IPS-15b (cell line): ENCODE data around the gene ZFAND2B.

Source experiments
- H3K27me3 ChIP-seq: one replicate; pipeline ENCODE4 v1.6.1; 2013; ENCODE audit warnings: low read length; ENCODE audit not compliant: control insufficient read depth, insufficient read depth
- H3K36me3 ChIP-seq: one replicate; pipeline ENCODE4 v1.6.1; 2013; ENCODE audit warnings: low read length; ENCODE audit not compliant: control insufficient read depth, insufficient read depth
- H3K4me1 ChIP-seq: one replicate; pipeline ENCODE4 v1.6.1; 2013; ENCODE audit warnings: mild to moderate bottlenecking, low read length; ENCODE audit not compliant: control insufficient read depth, insufficient read depth
- H3K4me3 ChIP-seq: one replicate; pipeline ENCODE4 v1.5.1; 2013; ENCODE audit warnings: low read depth, low read length
- H3K9ac ChIP-seq: one replicate; pipeline ENCODE4 v1.6.1; 2013; ENCODE audit warnings: low read depth, mild to moderate bottlenecking, low read length
- H3K9me3 ChIP-seq: one replicate; pipeline ENCODE4 v1.6.1; 2013; ENCODE audit warnings: mild to moderate bottlenecking, low read length; ENCODE audit not compliant: control insufficient read depth, insufficient read depth

The ZFAND2B gene

DNA sequence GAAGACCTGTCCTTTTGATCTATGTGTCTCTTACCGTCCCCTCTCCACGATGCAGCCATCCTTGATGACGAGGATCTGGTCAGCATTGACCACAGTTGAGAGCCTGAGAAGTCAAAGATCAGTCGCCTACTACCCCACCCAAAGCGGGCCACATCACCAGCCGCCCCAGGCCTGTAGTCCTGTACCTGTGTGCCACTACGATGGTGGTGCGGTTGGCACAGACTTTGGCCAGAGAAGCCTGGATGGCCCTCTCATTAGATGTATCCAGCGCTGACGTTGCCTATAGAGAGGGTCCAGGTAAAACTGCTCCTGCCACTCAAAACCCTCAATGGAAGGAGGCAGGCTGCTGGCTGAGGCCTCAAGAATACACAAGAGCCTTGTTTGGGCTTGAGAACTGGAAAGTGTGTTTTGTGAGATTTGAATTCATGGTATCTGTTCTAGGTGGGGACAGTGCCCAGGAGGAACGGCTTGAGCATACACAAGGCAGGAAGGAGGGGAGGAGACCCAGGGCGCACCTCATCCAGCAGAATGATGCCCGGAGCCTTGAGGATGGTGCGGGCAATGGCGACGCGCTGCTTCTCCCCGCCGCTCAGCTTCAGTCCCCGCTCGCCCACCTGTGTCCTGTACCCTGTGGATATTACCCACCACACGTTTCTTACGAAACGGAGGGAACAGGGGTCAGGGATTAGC lies 3.8 kb downstream of the ZFAND2B start:
- Histone ChIP-seq H3K27me3 (no peaks in the 10 kb centered on the region), H3K36me3 (peaks cover 29% of the 10 kb centered on the region), H3K4me3 (no peak overlapping the region), H3K9ac (no peak overlapping the region), H3K4me1 (peaks cover 5% of the 10 kb centered on the region), H3K9me3 (no peaks in the 10 kb centered on the region)

DNA sequence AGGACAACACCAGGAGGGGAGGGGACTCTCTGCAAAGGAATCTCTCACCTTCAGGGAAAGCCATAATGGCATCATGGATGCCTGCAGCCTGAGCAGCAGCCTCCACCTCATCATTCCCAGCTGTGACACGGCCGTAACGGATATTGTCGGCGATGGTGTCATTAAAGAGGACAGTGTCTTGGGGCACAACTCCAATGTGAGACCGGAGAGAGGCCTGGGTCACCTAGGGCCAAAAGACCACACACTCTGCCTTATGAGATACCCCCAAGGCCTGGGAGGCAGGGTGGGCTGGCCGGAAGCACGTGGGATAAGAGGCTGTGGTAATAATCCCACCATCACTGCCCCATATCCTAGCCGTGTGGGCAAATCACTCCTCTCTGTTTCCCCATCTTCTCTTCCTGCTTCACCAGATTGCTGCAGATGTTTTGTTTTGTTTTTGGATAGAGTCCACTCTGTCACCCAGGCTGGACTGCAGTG lies 4.3 kb downstream of the ZFAND2B start:
- Histone ChIP-seq H3K36me3 (peaks cover 29% of the 10 kb centered on the region), H3K4me3 (no peak overlapping the region), H3K27me3 (no peaks in the 10 kb centered on the region), H3K4me1 (peaks cover 5% of the 10 kb centered on the region), H3K9me3 (no peaks in the 10 kb centered on the region), H3K9ac (no peak overlapping the region)

DNA sequence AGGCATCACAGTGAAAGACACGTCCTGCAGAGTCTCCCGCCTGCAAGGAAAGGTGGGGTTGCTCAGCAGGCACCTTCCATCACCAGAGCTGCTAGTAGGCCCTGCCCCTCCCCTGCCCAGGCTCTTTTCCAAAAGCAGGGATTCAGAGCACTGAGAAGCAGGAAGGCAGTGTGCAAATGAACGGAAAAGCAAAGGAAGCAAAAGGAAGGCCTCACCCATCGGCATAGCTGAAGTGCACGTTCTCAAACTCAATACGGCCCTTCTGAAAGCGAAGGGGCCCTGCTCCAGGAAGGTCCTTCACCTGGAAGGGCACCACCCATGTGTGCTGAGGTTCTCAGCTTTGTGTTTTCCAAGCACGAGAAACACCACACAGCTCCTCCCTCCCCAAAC lies 6.4 kb downstream of the ZFAND2B start:
- H3K4me1 ChIP-seq: peaks cover 2% of the 10 kb centered on the region
- H3K4me3 ChIP-seq: no peak overlapping the region
- peaks cover 29% of the 10 kb centered on the region for H3K36me3 ChIP-seq
- no peak overlapping the region for H3K9ac ChIP-seq
- no peaks in the 10 kb centered on the region for H3K9me3 ChIP-seq
- H3K27me3 ChIP-seq: no peaks in the 10 kb centered on the region

DNA sequence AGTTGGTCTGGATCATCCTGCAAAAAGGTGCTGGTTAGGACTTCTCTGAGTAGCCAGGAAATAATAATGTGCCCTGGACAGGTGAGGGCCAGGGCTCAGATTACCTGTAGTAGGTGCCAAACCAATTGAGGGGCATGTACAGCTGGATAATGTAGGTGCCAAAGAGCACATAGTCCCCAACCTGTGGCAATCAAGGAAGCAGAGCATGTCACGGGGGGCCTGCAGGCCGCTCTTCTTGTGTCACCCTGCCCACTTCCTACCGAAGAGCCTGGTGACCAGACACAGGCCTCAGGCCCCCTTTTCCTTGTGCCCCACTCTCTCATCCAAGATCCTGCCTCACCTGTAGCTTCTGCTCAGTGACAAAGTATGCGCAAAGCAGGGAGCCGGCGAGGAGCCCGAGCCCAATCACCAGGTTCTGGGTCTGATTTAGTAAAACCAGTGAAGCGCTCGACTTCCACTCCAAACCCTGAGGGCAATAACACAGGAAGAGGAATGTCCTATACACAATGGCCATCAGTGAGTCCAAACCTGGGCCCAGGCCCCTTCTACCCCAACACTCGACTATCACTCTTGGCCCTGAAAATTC lies 7.0 kb downstream of the ZFAND2B start:
- peaks cover 2% of the 10 kb centered on the region for H3K4me1 ChIP-seq

DNA sequence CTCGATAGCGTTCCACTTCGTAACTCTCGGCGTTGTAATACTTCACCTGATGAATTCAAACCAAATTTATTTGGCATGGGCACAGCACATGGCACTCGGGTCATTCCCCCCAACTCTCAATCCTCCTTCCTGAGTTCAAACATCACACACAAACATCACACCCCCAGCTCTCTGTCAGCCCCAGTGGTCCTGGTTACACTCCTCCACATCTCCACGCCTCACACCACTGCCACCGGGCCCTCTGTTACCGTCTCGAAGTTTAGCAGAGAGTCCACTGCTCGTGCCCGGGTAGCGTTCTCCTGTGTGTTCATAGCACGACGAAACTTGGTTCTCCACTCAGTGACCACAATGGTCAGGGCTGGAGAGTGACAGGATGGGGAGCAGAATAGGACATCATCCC lies 7.6 kb downstream of the ZFAND2B start:
- Histone ChIP-seq H3K9me3 (no peaks in the 10 kb centered on the region), H3K4me1 (peaks cover 3% of the 10 kb centered on the region), H3K4me3 (no peak overlapping the region), H3K36me3 (peaks cover 23% of the 10 kb centered on the region), H3K27me3 (no peaks in the 10 kb centered on the region), H3K9ac (no peak overlapping the region)

More for the DNA sequence above, 7.0 kb downstream of the ZFAND2B start:
- H3K4me3 ChIP-seq: no peak overlapping the region
- no peak overlapping the region for H3K9ac ChIP-seq
- no peaks in the 10 kb centered on the region for H3K27me3 ChIP-seq
- H3K36me3 ChIP-seq: peaks cover 29% of the 10 kb centered on the region
- no peaks in the 10 kb centered on the region for H3K9me3 ChIP-seq

DNA sequence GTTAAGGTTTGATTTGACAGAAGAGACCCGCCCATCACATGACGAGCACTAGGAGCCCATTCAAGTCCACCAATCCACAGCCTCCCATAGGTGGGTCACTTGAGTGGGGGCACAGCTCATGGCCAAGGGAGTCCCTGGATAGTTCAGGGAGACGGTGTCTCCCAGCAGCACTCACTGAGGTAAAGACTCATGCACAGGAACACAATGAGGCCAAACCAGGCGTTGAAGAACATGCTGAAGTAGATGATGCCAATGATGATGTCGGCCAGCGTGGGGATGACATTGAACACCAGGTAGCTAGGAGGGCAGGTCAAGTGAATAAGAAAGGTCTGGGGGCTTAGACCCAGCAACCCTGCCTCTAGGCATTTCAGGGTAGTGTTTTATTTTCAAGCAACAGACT lies 8.2 kb downstream of the ZFAND2B start:
- no peak overlapping the region for H3K9ac ChIP-seq
- H3K27me3 ChIP-seq: no peaks in the 10 kb centered on the region
- no peak overlapping the region for H3K4me3 ChIP-seq
- no peaks in the 10 kb centered on the region for H3K9me3 ChIP-seq
- peaks cover 5% of the 10 kb centered on the region for H3K4me1 ChIP-seq
- peaks cover 20% of the 10 kb centered on the region for H3K36me3 ChIP-seq

DNA sequence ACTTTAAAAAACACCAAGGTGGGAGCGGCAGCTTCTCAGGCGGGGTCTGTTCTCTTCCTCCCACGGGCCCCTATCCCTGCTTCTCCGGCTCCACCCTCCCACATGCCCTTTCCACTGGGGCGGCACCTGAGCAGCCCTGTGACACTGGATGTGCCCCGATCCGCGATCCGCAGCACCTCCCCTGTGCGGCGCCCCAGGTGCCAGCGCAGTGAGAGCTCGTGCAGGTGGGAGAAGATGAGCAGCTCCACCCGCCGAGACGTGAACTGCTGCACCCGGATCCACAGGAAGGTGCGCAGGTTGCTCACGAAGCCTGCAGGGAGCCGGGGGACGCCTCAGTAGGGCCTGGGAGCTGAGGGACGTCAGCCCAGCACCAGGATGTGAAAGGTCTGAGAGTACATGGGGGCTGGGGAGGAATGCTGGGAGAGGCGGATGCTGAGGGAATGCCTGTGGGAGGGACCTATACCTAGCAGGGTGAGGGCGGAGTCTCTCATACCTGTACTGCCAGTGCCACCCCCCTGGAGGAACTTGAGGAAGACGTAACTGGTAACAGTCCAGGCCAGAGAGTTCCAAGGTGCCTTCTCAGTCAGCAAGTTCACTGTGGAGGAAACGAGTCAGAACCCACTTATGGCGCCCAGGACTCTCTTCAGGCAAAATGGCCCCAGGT lies 9.4 kb downstream of the ZFAND2B start:
- Histone ChIP-seq H3K4me3 (peak overlapping the region; percentile 13), H3K9ac (no peak overlapping the region), H3K36me3 (peaks cover 11% of the 10 kb centered on the region), H3K9me3 (no peaks in the 10 kb centered on the region), H3K4me1 (peaks cover 5% of the 10 kb centered on the region), H3K27me3 (no peaks in the 10 kb centered on the region)

DNA sequence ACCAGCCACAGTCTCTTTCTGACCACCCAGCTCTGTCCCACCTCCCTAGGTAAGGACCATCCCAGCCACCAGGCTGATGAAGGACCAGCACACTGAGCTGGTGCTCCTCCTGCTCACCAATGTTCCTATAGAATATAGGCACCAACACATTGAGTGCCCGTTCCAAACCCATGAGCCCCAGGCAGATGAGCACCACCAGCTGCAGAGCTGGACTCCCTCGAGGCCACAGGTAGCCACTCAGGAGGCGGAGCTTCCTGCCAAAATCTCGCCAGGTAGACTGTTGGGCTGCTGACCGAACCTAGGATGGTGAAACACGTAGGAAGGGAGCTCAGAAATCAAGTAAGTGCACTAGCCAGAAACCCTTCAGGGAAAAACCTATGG lies 9.9 kb downstream of the ZFAND2B start:
- Histone ChIP-seq H3K27me3 (no peaks in the 10 kb centered on the region), H3K4me3 (peak overlapping the region; percentile 13), H3K36me3 (peaks cover 11% of the 10 kb centered on the region), H3K4me1 (peaks cover 5% of the 10 kb centered on the region), H3K9me3 (no peaks in the 10 kb centered on the region), H3K9ac (no peak overlapping the region)

DNA sequence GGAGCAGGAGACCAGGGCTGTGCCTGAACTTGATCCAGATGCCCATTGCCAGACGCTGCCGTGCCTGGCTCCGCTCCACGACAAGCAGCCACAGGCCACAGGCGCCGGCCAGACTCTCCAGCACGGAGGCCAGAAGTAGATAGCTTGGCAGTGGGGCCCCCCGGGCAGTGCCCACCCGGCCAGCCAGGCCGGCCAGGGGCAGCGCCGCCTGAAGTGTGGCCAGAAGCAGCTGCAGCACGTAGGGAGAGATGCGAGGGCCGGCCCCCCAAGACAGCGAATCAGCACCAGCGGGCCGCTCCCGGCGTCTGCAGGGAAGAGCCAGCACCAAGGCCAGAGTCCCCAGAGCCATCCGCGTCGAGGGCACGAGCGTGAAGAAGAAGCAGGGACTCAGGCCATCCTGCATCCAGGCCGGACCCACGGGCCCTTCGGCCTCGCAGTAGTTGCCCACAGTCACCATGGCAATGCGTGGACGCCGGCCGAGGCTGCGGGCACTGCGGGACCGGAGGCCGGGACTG lies 11.7 kb downstream of the ZFAND2B start:
- peak overlapping the region; percentile 79 for H3K4me3 ChIP-seq
- peaks cover 9% of the 10 kb centered on the region for H3K36me3 ChIP-seq
- H3K9me3 ChIP-seq: no peaks in the 10 kb centered on the region
- H3K27me3 ChIP-seq: no peaks in the 10 kb centered on the region
- H3K4me1 ChIP-seq: peaks cover 5% of the 10 kb centered on the region
- no peak overlapping the region for H3K9ac ChIP-seq

DNA sequence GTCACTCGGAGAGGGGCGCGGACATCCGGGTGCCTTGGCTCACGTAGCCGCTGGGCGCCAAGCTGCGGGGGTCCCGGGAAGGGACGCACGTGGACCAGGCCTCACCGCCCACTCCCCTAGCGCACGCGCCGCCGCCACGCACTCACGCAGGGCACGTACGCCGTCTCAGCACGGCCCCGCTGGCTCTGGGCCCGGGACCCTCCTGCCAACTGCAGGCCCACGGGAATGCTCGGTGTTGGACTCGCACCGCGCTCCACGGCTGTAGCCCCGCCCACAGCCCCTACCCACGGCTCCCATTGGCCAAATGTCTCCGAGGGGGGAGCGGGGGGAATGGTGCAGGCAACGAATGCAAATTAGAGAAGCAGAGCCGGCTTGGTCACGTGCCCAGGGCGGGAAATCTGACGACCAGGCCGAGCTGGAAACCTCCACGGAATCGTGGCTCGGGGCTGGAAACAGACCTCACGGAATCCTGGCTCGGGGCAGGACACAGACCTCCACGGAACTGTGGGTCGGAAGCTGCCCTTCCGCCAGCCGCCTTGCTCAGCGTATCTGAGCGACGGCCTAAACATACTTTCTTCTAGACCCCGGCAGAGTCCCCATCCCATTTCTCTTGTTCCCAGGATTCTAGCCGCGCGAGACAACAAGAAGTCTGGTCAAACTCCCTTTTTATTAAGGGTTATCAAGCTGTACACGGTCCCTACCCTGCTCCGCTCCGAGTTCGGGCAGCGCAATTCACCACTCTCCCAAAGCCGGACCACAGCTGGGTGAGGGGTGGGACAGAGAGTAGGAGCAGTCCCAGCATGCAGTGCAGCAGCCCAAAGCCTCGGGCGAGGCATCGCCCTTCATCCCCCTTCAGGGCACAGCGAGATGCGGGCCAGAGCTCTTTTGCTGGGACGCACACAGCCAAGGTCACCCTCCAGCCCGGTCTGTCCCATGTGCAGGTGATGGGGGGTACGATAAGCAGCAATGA lies 12.4 kb downstream of the ZFAND2B start, which contains the start of gene ABCB6:
ABCB6 (minus strand) TSS at position 227 of the 970 bp plus-strand sequence. CDS start 285 bp downstream, outside the sequence.
- Histone ChIP-seq H3K27me3 (no peaks in the 10 kb centered on the region), H3K9ac (peak within 1 kb of the TSS; percentile 47), H3K9me3 (no peaks in the 10 kb centered on the region), H3K4me3 (peak within 1 kb of the TSS; percentile 79), H3K4me1 (peaks cover 5% of the 10 kb centered on the region), H3K36me3 (peaks cover 16% of the 10 kb centered on the region)
